Neural crest cell (in vitro differentiated cells): ENCODE results near the gene METTL13. TPM values are rescaled to one million over a fixed set of nuclear protein-coding genes. Genes with fewer than 3 reads are reported as not detected.

Source experiments
- DNase-seq: peaks from one replicate; pipeline ENCODE4 v3.0.0; 2021; ENCODE audit warnings: low read depth, mixed read lengths, low spot score
- H3K27ac Mint-ChIP-seq: one replicate; pipeline ENCODE4 v1.8.0; 2021; ENCODE audit warnings: mild to moderate bottlenecking, mixed read lengths; ENCODE audit not compliant: unreplicated experiment
- H3K27me3 Mint-ChIP-seq: 2 replicates; pipeline ENCODE4 v1.8.0; 2021; ENCODE audit warnings: low read depth, mild to moderate bottlenecking, mixed read lengths
- H3K36me3 Mint-ChIP-seq: 2 replicates; pipeline ENCODE4 v1.8.0; 2021; ENCODE audit warnings: low read depth, mild to moderate bottlenecking, mixed read lengths
- H3K4me1 Mint-ChIP-seq: 2 replicates; pipeline ENCODE4 v1.8.0; 2021; ENCODE audit warnings: mixed read lengths
- H3K4me3 Mint-ChIP-seq: one replicate; pipeline ENCODE4 v1.8.0; 2021; ENCODE audit warnings: mild to moderate bottlenecking, mixed read lengths
- H3K9me3 Mint-ChIP-seq: 2 replicates; pipeline ENCODE4 v1.8.0; 2021; ENCODE audit warnings: mixed read lengths
- CTCF ChIP-seq: fragments of 200-600 bp; sonication (generic); conservative IDR thresholded peaks from 2 replicates; pipeline ENCODE4 v1.5.0; 2021; ENCODE audit warnings: antibody characterized with exemption, mild to moderate bottlenecking
- total RNA-seq: library from RNA; stranded (reverse); gene quantifications from 2 replicates; pipeline ENCODE4 v1.2.1, GENCODE V29; 2021

METTL13 gene
- total RNA-seq, 1 donor from 2014 or later, result 35.6 TPM

DNA sequence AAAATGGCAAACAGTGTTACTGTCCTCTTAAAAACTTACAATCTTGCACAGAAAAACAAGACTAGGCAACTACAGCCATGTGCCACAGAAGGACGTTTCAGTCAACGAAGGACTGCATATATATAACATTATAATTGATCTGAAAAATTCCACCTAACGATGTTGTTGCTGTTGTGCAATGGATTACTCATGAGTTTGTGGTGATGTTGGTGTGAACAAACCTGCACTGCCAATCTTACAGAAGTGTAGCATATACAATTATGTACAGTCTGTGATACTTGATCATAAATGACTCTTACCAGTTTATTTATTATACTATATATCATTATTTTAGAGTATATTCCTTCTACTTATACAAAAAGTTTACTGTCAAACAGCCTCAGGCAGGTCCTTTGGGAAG is 32.8 kb upstream of the METTL13 start:
- Mint-ChIP-seq H3K4me1 (peaks cover 1% of the 10 kb centered on the region), H3K27ac (no peak overlapping the region), H3K9me3 (no peaks in the 10 kb centered on the region), H3K27me3 (no peaks in the 10 kb centered on the region), H3K36me3 (no peaks in the 10 kb centered on the region), H3K4me3 (no peak overlapping the region)
- DNase-seq, result no peak
- TF ChIP-seq CTCF, result no peak

DNA sequence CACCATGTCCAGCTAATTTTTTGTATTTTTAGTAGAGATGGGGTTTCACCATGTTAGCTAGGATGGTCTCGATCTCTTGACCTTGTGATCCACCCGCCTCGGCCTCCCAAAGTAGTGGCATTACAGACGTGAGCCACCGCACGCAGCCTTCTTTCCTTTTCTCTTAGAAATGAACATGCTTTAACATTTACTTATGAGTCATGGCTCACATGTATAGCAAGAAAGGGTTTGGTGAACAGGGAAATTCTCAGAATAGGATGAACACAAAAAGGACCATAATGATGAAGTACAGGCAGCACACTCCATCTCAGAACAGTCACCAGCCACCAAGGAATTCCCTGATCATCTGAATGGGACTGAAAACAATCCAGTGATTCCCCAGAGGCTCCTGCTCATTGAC is 30.2 kb upstream of the METTL13 start:
- no peak for TF ChIP-seq CTCF
- Mint-ChIP-seq H3K27me3 (no peaks in the 10 kb centered on the region), H3K36me3 (no peaks in the 10 kb centered on the region), H3K9me3 (peaks cover 4% of the 10 kb centered on the region), H3K4me3 (no peak overlapping the region), H3K27ac (no peak overlapping the region), H3K4me1 (no peaks in the 10 kb centered on the region)
- no peak for DNase-seq

GRCh38 chr1:171753182-171753581 is 28.3 kb upstream of the METTL13 start:
- no peaks in the 10 kb centered on the region for H3K36me3 Mint-ChIP-seq
- peaks cover 7% of the 10 kb centered on the region for H3K9me3 Mint-ChIP-seq
- peaks cover 3% of the 10 kb centered on the region for H3K27me3 Mint-ChIP-seq
- no peak for TF ChIP-seq CTCF
- no peaks in the 10 kb centered on the region for H3K4me1 Mint-ChIP-seq
- H3K27ac Mint-ChIP-seq, result no peak overlapping the region
- DNase-seq, result no peak
- H3K4me3 Mint-ChIP-seq, result no peak overlapping the region

DNA sequence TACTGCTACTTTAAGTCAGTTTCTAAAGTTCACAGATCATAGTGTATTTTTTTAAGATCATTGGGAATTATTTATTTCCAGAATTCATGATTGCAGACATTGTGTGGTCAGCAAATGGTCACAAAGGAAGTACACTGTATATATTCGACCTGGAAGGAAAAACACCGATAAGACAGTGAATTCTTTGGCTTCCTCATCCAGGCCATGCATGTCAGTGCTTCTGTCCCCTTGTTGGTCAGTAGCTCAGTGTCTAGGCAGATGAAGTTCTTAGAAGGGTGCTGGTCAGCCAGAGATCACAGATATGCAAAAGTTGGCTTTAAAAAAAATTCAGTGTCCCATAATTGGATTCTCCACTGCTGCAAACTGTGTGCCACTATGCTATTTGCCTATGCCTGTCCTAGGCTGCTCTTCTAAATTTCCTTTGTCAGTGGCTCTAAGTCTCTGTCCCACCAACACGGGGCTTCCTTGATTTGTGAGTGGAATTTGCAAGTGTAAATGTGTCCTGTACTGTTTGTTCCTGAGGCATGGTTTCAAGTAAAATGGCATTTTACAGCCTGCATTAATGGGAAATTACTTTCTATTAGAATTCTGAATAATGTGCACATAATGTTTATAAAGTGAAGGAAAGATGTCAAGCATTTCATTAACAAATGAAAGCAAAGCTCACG is 27.6 kb upstream of the METTL13 start:
- Mint-ChIP-seq H3K4me1 (no peaks in the 10 kb centered on the region), H3K9me3 (peaks cover 7% of the 10 kb centered on the region), H3K27me3 (peaks cover 4% of the 10 kb centered on the region), H3K27ac (no peak overlapping the region), H3K36me3 (no peaks in the 10 kb centered on the region), H3K4me3 (no peak overlapping the region)
- TF ChIP-seq CTCF, result no peak
- DNase-seq, result no peak

- no peaks in the 10 kb centered on the region for H3K36me3 Mint-ChIP-seq
- H3K4me3 Mint-ChIP-seq, result no peak overlapping the region
- H3K4me1 Mint-ChIP-seq, result no peaks in the 10 kb centered on the region
- H3K27me3 Mint-ChIP-seq, result peaks cover 4% of the 10 kb centered on the region
- no peak for TF ChIP-seq CTCF
- no peak for DNase-seq
- peaks cover 7% of the 10 kb centered on the region for H3K9me3 Mint-ChIP-seq
- no peak overlapping the region for H3K27ac Mint-ChIP-seq
Observed at GRCh38 chr1:171754353-171754705, 27.1 kb upstream of the METTL13 start.
